DOHH2 (cell line): ENCODE results near the gene FMNL3.

Experiments
- H3F3A ChIP-seq: fragments of 200-600 bp; sonication (generic), shearing (Covaris generic); 2 replicates; pipeline ENCODE4 v1.6.0; 2016; ENCODE audit warnings: antibody characterized with exemption, mild to moderate bottlenecking; ENCODE audit not compliant: control insufficient read depth, insufficient read depth
- H3K27ac ChIP-seq: fragments of 200-600 bp; sonication (generic); 2 replicates; pipeline ENCODE4 v1.5.1; 2014; ENCODE audit warnings: low read depth, mild to moderate bottlenecking, low read length, moderate library complexity
- H3K27me3 ChIP-seq: fragments of 200-600 bp; sonication (generic); 2 replicates; pipeline ENCODE4 v1.6.1; 2014; ENCODE audit warnings: mild to moderate bottlenecking, low read length, mixed read lengths; ENCODE audit not compliant: control insufficient read depth
- H3K36me3 ChIP-seq: fragments of 200-600 bp; sonication (generic); 2 replicates; pipeline ENCODE4 v1.6.1; 2014; ENCODE audit warnings: mild to moderate bottlenecking, low read length, moderate library complexity, mixed read lengths; ENCODE audit not compliant: control insufficient read depth
- H3K4me1 ChIP-seq: fragments of 200-600 bp; sonication (generic); 2 replicates; pipeline ENCODE4 v1.6.1; 2014; ENCODE audit warnings: mild to moderate bottlenecking, low read length, mixed read lengths; ENCODE audit not compliant: control insufficient read depth
- H3K4me2 ChIP-seq: fragments of 200-600 bp; sonication (generic); 2 replicates; pipeline ENCODE4 v1.6.0; 2014; ENCODE audit warnings: mild to moderate bottlenecking, low read length, moderate library complexity
- H3K4me3 ChIP-seq: fragments of 200-600 bp; sonication (generic); 2 replicates; pipeline ENCODE4 v1.5.1; 2014; ENCODE audit warnings: mild to moderate bottlenecking, low read length, mixed read lengths
- H3K79me2 ChIP-seq: fragments of 200-600 bp; sonication (generic); 2 replicates; pipeline ENCODE4 v1.6.1; 2014; ENCODE audit warnings: mild to moderate bottlenecking, low read length, mixed read lengths; ENCODE audit not compliant: control insufficient read depth
- H3K9me2 ChIP-seq: fragments of 200-600 bp; sonication (generic); replicated peaks from 2 replicates; pipeline ENCODE4 v1.6.1; 2014; ENCODE audit warnings: mild to moderate bottlenecking, low read length, mixed read lengths; ENCODE audit not compliant: control insufficient read depth
- H3K9me3 ChIP-seq: fragments of 200-600 bp; sonication (generic); 2 replicates; pipeline ENCODE4 v1.6.1; 2014; ENCODE audit warnings: antibody characterized with exemption, low read length, mixed read lengths; ENCODE audit not compliant: control insufficient read depth, insufficient read depth
- H4K20me1 ChIP-seq: fragments of 200-600 bp; sonication (generic); 2 replicates; pipeline ENCODE4 v1.6.0; 2014; ENCODE audit warnings: low read depth, mild to moderate bottlenecking, antibody characterized with exemption, low read length, moderate library complexity; ENCODE audit not compliant: control insufficient read depth, insufficient read depth
- EZH2phosphoT487 ChIP-seq: fragments of 200-600 bp; sonication (generic); IDR thresholded peaks from 2 replicates; pipeline ENCODE4 v1.6.1; 2017; ENCODE audit warnings: borderline replicate concordance, mild to moderate bottlenecking, antibody characterized with exemption, low read length, moderate library complexity, mixed read lengths
- TF ChIP-seq, protein P1 (sequence below): fragments of 200-600 bp; sonication (generic); IDR thresholded peaks from one replicate; pipeline ENCODE4 v1.5.1; 2014; ENCODE audit warnings: antibody characterized with exemption, mild to moderate bottlenecking, low read depth, low read length; ENCODE audit not compliant: poor library complexity, severe bottlenecking

The FMNL3 gene

DNA sequence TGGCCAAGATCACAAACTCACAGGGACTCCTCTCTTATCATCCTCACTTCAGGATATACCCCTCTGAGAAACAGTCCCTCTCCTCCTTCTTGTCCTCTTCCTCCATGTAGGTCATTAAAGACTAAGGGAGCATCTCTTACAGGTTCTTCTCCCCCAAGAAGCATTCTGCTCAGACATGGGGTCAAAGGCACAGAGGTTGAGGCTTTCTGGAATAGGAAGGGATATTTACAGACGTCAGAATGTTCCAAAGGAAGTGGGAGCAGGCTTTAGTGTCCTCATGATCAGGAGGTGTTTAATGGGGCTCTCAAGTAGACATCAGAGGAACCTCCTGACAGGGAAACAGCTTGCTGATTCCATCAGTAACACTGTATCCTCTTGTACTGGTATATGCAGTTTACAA is 47.5 kb downstream of the FMNL3 start:
- TF ChIP-seq, protein P1, sequence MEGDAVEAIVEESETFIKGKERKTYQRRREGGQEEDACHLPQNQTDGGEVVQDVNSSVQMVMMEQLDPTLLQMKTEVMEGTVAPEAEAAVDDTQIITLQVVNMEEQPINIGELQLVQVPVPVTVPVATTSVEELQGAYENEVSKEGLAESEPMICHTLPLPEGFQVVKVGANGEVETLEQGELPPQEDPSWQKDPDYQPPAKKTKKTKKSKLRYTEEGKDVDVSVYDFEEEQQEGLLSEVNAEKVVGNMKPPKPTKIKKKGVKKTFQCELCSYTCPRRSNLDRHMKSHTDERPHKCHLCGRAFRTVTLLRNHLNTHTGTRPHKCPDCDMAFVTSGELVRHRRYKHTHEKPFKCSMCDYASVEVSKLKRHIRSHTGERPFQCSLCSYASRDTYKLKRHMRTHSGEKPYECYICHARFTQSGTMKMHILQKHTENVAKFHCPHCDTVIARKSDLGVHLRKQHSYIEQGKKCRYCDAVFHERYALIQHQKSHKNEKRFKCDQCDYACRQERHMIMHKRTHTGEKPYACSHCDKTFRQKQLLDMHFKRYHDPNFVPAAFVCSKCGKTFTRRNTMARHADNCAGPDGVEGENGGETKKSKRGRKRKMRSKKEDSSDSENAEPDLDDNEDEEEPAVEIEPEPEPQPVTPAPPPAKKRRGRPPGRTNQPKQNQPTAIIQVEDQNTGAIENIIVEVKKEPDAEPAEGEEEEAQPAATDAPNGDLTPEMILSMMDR = no peak
- TF ChIP-seq EZH2phosphoT487 = no peak
- no peaks in the 10 kb centered on the region for H3K9me3 ChIP-seq
- H3K36me3 ChIP-seq = peaks cover 15% of the 10 kb centered on the region
- H3K4me3 ChIP-seq = no peak overlapping the region
- H3K27me3 ChIP-seq = no peaks in the 10 kb centered on the region
- peaks cover 56% of the 10 kb centered on the region for H3K4me1 ChIP-seq
- no peak overlapping the region for H3K27ac ChIP-seq
- 0 out of 2 replicates have a peak, but pooled peaks cover 4% of the 10 kb centered on the region for H3F3A ChIP-seq
- H4K20me1 ChIP-seq = no peaks in the 10 kb centered on the region
- no peak overlapping the region for H3K4me2 ChIP-seq
- no peaks in the 10 kb centered on the region; the same call in 1 of the 2 replicates for H3K9me2 ChIP-seq
- peaks cover 5% of the 10 kb centered on the region for H3K79me2 ChIP-seq

DNA sequence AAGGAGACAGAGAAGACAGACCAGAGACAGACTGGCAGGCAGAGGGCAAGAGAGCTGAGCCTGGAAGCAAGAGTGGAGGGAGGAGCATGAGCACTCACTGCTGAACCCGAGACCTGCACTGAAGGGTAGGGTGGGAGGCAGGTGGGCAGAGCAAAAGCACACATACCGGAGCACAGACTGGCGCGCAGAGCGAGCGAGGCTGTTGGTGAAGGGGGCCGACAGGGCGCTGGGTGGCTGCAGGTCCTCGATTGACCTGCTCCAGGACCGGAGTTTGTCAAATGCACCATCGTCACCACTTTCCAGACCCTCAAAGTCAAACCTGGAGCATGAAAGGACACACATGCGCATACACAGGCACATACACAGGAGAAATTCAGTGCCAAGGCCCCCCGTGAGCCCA is 48.9 kb downstream of the FMNL3 start:
- Histone ChIP-seq H4K20me1 (no peaks in the 10 kb centered on the region), H3K36me3 (peaks cover 19% of the 10 kb centered on the region)
- no peak for TF ChIP-seq EZH2phosphoT487
- TF ChIP-seq, protein P1 = no peak

DNA sequence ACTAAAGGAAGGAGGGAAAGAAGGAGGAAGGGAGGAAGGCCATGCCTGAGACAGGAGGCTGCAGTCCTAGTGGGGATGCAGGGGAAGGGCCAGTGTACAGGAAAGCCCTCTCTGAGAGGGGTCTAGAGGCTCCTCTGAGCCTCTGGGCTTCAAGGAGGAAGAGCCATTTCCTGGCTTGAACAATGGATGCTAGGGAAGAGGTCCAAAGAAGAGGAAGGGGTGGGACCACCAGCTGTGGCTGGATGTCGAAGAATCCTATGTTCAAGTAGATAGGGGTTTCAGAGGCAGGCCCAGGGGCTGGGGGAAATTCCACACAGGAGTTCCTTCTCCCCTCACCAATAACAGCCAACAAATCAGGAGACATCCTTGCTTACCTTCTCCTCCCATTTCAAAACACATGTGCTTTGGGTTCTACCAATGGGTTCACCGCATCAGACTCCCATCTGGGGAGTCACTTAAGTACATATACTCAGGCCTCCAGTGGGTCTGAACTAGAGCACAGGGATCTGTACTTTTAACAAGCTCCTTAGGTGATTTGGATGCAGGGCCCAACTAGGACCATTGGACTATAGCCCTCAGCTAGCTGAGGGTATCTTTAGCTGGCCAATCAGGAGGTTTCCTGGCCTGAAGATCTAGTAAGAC is 51.5 kb downstream of the FMNL3 start:
- no peak overlapping the region for H3K4me3 ChIP-seq
- H3K9me2 ChIP-seq = no peaks in the 10 kb centered on the region
- no peaks in the 10 kb centered on the region for H4K20me1 ChIP-seq
- no peaks in the 10 kb centered on the region for H3K9me3 ChIP-seq
- H3F3A ChIP-seq = 0 out of 2 replicates have a peak, but pooled peaks cover 4% of the 10 kb centered on the region
- H3K27me3 ChIP-seq = no peaks in the 10 kb centered on the region
- peaks cover 4% of the 10 kb centered on the region for H3K36me3 ChIP-seq
- TF ChIP-seq, protein P1 = no peak
- TF ChIP-seq EZH2phosphoT487 = no peak
- no peak overlapping the region for H3K4me2 ChIP-seq
- peaks cover 16% of the 10 kb centered on the region for H3K4me1 ChIP-seq
- no peaks in the 10 kb centered on the region for H3K79me2 ChIP-seq
- H3K27ac ChIP-seq = no peak overlapping the region

More for the DNA sequence above, 48.9 kb downstream of the FMNL3 start:
- Histone ChIP-seq H3K4me2 (no peak overlapping the region), H3K9me2 (no peaks in the 10 kb centered on the region; the same call in 1 of the 2 replicates), H3K9me3 (no peaks in the 10 kb centered on the region), H3K79me2 (peaks cover 5% of the 10 kb centered on the region), H3K4me1 (peaks cover 41% of the 10 kb centered on the region), H3K27me3 (no peaks in the 10 kb centered on the region), H3K4me3 (no peak overlapping the region), H3K27ac (no peak overlapping the region), H3F3A (0 out of 2 replicates have a peak, but pooled peaks cover 4% of the 10 kb centered on the region)
